GM10266 (cell line): ENCODE data around the gene SAPCD2.

Experiments used
- DNase-seq: peaks from one replicate; pipeline ENCODE4 v3.0.0; 2012; ENCODE audit errors: extremely low spot score
- TF ChIP-seq, protein P1 (sequence below): IDR thresholded peaks from 2 replicates; pipeline ENCODE4 v1.5.1; 2012; ENCODE audit warnings: mild to moderate bottlenecking, low read depth; ENCODE audit not compliant: control insufficient read depth, insufficient read depth; ENCODE audit errors: missing control alignments

SAPCD2 gene

DNA sequence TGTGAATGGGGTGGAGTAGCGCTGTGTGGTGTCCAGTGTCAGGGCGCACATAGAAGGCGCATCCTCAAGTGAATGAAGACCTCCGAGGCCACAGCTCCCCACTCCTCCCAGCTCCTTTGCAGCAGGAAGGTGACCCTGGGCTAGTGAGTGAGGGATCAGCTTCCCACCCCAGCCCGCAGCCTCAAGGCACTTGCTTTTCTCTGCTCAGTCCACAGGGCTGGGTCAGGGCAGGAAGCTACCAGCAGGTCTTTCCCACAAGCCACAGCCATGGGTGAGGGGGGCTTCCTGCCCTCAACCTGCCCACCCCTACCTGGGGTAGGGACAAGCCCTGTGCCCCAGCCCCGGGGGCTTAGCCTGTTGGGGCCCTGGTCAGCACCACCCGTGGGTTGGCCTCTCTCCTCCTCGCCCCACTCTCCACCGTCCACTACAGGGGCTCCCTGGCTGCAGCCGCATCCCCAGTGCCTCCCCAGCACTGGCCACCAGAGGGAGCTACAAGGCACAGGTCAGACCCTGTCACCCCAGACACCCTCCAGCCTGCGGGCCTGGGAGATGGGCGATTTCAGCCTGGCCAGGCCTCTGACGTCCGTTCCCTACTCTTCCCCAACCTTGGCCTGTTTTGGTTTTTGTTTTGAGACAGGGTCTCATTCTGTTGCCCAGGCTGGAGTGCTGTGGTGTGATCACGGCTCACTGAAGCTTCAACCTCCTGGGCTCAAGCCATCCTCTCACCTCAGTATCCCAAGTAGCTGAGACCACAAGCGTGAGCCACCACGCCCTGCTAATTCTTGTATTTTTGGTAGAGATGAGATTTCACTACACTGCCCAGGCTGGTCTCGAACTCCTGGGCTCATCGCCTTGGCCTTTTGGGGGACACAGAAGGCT lies 41.1 kb downstream of the SAPCD2 start:
- peak; percentile 87 for DNase-seq
- TF ChIP-seq, protein P1, sequence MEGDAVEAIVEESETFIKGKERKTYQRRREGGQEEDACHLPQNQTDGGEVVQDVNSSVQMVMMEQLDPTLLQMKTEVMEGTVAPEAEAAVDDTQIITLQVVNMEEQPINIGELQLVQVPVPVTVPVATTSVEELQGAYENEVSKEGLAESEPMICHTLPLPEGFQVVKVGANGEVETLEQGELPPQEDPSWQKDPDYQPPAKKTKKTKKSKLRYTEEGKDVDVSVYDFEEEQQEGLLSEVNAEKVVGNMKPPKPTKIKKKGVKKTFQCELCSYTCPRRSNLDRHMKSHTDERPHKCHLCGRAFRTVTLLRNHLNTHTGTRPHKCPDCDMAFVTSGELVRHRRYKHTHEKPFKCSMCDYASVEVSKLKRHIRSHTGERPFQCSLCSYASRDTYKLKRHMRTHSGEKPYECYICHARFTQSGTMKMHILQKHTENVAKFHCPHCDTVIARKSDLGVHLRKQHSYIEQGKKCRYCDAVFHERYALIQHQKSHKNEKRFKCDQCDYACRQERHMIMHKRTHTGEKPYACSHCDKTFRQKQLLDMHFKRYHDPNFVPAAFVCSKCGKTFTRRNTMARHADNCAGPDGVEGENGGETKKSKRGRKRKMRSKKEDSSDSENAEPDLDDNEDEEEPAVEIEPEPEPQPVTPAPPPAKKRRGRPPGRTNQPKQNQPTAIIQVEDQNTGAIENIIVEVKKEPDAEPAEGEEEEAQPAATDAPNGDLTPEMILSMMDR = peak; percentile 97

DNA sequence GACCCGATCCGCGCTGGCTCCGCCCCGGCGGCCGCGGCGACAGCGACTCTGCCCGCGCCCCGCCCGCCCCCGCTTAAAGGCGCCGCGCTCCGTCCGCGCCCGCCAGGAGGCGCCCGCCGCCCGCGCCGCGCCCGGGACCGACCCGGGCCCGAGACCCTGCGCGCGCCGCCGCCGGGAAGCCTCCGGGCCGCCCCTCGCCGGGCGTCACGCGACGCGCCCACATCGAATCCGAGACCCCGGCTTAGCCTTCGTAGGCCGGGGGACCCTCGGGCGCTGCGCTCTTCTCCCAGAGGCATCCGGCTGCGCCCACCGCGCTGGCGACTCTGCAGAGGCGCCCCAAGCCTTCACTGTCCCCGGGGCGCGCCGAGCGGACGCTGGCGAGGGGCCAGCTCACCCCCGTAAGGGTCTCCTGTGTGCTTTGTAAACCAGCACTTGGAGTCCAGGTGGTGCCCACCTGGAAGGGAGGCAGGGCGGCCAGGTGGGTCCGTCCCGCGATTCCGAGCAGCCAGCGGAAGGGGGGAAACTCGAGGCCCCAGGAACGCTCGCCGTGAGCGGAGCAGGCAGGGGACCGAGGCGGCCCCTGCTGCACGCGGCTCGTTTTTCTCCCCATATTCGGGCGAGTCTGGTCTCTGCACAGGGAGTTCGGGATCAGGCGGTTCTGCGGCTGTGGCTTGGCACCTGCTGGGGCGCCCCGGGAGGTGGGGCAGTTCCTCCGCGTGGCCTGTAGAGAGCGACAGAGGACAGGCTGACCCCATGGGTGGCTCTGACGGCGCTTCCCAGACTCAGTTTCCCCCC lies 41.9 kb downstream of the SAPCD2 start:
- TF ChIP-seq, protein P1 = peak; percentile 67
- peak; percentile 88 for DNase-seq

DNA sequence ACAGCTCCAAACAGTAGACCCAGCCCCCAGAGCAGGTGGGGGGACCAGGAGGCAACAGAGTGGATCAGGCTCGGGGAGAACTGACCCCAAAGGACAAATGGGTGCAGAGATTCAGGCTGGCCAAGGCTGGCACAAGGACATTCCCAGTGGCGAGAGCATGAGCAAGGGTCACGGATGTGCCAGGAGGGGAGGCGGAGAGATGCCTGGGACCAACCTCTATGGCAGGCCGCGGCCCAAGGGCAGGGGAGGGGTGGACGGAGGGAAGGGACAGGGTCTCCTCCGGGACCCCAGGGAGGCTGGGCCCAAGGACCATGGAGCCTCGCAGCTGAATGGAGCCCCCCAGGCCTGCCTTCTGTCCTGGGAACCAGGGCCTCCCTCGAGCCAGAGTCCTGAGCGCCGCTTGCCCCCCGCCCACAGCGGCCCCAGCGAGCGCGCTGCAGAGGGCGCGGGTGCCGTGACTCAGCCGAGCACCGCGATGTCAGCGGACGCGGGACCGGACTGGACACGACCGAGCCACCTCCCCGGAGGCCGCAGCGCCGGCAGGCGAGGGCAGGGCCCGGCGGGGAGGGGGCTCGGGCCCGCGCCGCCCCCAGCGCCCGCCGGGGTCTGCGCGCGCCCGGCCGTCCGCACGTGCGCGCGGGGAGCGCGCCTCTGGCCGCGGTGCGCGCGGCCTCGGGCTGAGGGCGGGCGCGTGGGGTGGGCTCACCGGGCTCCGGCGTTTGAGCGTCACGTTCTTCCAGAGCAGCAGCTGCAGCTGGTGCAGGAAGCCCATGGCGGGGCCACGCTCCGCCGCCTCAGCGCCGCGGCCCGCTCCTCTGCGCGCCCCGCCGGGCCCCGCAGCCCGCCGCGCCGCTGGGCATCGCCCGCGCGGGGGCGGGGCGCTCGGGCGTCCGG lies 42.7 kb downstream of the SAPCD2 start, which contains the start of gene ABCA2:
Gene ABCA2, minus strand, starts transcription at position 869 of the 894 bp plus-strand sequence. Its CDS starts 97 bp downstream, at position 772.
- TF ChIP-seq, protein P1 = no peak
- DNase-seq = no peak

DNA sequence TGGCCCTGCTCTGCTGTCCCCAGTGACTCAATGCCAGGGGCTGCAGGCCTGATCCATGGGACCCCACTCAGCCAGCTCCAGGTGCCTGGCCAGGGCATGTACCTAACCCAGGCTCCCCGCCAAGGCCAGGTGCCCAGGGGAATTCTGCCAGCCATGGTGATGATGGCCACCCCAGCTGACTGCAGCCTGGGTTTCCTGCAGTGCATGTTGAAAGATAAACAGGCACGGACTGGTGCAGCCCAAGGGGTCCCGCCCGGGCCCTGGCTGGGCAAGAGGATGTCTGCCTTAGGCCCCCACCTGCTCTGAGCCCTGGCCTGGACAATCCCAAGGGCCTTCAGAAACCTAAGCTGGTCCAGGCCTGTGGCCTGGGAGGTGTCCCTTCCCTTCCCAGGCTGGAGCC lies 43.5 kb downstream of the SAPCD2 start:
- TF ChIP-seq, protein P1 = no peak
- DNase-seq = no peak

DNA sequence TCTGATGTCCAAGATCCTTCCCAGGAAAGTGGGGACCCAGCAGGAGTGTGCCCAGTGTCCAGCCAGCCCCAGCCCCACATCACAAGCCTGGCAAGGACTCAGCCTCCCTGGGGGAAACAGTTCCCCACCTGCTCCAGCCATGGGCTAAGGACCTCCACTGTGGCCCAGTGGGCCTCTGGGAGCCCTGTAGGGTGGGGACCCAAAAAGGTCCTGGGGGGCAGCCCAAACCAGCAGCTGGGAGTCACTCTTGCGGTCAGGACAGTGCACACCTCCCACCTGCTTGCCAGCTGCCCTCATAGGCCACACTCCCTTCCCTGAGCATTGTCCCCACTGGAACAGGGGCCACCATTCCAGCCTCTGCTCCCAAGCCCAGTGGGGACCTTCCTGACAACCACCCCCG lies 44.0 kb downstream of the SAPCD2 start:
- no peak for DNase-seq
- TF ChIP-seq, protein P1 = no peak

DNA sequence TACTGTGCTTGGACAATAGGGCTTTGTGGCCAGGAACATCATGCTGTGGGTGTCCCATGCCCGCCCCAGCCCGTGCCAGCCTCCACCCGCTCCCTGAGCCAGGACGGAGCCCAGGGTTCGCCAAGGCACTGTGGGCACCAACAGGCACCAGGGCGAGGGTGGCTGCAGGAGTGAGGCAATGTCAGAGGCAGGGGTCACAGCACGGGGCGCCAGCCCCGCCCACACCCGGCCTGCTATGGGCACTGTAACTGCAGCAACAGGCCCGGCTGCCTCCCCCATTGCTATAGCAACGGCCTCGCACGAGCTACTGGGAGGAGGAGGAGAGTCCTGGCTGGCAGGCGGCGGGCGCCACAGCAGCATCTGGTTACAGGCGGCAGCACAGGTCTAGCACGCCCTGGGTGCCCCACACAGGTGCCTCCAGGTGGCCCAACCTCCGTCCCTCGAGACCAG lies 44.8 kb downstream of the SAPCD2 start:
- TF ChIP-seq, protein P1 = no peak
- no peak for DNase-seq
